G401 (cell line): ENCODE measurements around the gene DCDC2B. TPM values are rescaled to one million over a fixed set of nuclear protein-coding genes. Genes with fewer than 3 reads are reported as not detected.
A peak's percentile ranks its signal among the peaks of the same experiment; 100 is the strongest.
"Not testable (repeated sequence)": the region's sequence is repeated elsewhere in the genome, so short reads cannot be mapped to it uniquely, and the experiment has no call there.

Source experiments
- DNase-seq: peaks from one replicate; pipeline ENCODE4 v3.0.0-alpha.2; 2015; ENCODE audit warnings: low spot score
- in situ Hi-C: cut with HindIII; loops from 2 replicates; pipeline ENCODE4 v1.10.0; 2016; ENCODE audit warnings: low sequenced_read_pairs, mixed read lengths
- total RNA-seq: library from RNA; depleted of rRNA; stranded (reverse); fragments of >200 nt; shearing (Covaris generic); gene quantifications from 2 replicates; pipeline ENCODE4 v1.2.3, GENCODE V29; 2014; rRNA removed

DCDC2B gene
- total RNA-seq, result not detected in 2 replicates

DNA sequence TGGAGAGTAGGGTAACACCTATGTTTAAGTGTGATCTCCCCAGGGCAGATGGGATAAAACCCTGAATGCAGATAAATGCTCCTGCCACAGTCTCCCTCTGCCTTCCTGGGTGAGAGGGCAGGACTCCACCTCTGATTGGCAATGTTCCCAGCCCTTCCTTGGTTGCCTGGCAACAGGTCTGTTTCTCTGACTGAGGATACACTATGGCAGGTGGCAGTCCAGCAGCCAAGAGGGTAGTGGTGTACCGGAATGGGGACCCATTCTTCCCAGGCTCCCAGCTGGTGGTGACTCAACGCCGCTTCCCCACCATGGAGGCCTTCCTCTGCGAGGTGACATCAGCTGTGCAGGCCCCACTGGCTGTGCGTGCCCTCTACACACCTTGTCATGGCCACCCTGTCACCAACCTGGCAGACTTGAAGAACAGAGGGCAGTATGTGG, at the start of gene DCDC2B:
TSS of gene DCDC2B (plus strand) at position 199 of the 438 bp plus-strand sequence. CDS start at position 204, 5 bp downstream.
- in situ Hi-C loops, result no loop called here
- peak; percentile 61 for DNase-seq

GRCh38 chr1:32159189-32159588, 49.7 kb upstream of the DCDC2B start:
- no peak for DNase-seq
- in situ Hi-C loops, result no loop called here

DNA sequence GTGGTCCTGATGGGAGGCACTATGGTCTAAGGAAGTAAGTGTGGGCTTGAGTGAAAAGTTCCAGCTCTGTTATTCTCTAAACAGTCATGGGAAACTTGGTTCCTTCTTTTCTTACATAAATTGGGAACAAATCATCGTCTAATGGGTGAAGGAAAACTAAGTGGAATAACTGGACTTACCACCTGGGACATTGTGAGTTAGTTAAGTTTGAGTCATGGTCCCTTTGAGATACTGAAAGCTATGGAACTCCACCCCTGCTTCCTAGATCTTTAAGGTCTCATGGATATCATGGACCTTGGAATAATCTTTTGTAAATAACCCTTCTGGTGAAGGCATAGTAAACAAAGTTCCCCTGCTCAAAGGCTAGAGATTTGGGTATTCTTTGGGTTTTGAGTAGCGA, 45.5 kb upstream of the DCDC2B start:
- in situ Hi-C loops, result no loop called here
- no peak for DNase-seq

DNA sequence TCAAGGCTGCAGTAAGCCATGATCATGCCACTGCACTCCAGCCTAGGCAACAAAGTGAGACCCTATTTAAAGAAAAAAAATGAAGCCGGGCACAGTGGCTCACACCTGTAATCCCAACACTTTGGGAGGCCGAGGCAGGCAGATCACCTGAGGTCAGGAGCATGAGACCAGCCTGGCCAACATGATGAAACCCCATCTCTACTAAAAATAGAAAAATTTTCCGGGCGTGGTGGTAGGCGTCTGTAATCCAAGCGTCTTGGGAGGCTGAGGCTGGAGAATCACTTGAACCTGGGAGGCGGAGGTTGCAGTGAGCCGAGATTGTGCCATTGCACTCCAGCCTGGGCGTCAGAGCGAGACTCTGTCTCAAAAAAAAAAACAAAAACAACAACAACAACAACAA, 43.3 kb upstream of the DCDC2B start:
- DNase-seq, in situ Hi-C loops: not testable (repeated sequence)

GRCh38 chr1:32170991-32171390, 37.9 kb upstream of the DCDC2B start:
- DNase-seq, result no peak
- in situ Hi-C loops, result no loop called here

GRCh38 chr1:32172621-32173245, 36.2 kb upstream of the DCDC2B start:
- in situ Hi-C loops, result no loop called here
- no peak for DNase-seq

DNA sequence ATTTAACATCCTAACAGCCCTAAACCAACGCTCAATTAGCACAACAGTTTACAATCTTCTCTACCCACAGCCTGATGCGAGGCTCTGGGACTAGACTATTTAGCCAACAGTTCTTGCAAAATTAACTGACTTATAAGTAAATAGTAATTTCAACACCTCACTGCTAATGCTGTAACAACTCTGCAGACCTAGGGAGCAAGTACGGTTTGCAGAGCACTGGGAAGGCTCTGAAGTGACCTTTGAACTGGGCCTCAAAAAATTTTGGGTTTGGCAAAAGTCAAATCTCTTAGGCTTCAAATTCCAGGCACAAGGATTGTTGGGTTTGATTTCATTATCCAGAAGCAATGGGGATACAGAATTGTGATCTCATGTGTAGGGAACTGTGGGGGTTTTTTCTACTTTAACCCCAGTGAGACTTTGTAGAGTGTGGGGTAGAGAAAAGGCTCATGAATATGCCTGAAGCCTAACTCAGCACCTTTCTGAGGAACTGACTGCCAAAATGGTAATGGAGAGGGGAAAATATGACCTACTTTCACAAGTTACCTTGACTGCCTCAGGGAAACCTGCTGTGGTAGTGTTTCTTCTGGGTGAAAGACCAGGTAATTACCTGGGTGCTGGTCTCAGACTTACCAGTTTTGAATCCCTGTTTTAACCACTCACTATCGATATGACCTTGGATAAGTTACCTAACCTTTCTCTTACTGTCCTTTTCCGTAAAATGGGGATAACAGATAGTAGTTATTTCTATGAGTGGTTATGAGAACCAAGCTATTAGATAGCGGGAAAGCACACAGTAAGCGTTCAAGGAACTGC, 30.3 kb upstream of the DCDC2B start:
- in situ Hi-C loops, result no loop called here
- DNase-seq, result no peak

- no peak for DNase-seq
- in situ Hi-C loops, result no loop called here
Observed at GRCh38 chr1:32179193-32179442, 29.8 kb upstream of the DCDC2B start.

- in situ Hi-C loops, result no loop called here
- peak; percentile 90 for DNase-seq
Observed at GRCh38 chr1:32179443-32180185, 29.3 kb upstream of the DCDC2B start, which contains the start of gene TXLNA. TSS of gene TXLNA (plus strand) at chr1:32179675. CDS start at chr1:32180346, 671 bp downstream.

- DNase-seq, result peak; percentile 38
- in situ Hi-C loops, result no loop called here
Observed at GRCh38 chr1:32180186-32181060, 28.5 kb upstream of the DCDC2B start.

- no peak for DNase-seq
- in situ Hi-C loops, result no loop called here
Observed at GRCh38 chr1:32181065-32181464, 27.8 kb upstream of the DCDC2B start.

DNA sequence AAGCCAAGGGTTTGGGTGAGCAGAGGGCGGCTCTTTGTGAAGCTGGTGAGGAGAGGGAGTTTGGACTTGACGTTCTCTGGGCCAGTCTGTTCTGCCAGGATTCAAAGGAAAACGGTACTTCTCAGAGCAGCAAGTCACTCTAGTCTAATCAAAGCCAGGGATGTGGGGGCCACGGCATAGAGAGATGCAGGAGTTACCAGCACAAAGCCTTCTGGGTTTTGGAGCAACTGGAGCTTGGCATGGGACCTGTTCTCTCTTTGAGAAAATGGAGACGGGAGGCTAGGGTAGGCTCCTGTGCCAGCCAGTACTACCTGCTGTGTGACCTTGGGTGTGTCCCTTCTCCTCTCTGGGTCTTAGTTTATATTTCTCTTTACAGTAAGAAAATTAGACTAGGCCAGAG, 27.3 kb upstream of the DCDC2B start:
- in situ Hi-C loops, result no loop called here
- DNase-seq, result no peak

DNA sequence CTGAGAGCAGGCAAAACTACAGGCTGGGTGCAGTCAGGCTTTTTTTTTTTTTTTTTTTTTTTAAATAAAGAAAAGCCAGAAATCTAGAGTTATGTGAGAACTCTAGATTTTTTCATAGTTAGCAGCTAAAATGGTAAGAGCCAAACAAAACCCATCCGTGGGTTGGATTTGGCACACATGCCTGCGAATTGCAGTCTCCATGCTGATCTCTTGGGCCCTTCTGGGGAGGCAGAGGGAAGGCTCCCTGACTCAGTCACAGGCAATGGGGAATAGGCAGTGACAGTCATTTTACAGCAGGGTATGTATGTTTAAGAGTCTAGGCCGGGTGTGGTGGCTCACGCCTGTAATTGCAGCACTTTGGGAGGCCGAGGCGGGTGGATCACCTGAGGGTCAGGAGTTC, 26.8 kb upstream of the DCDC2B start:
- in situ Hi-C loops, result no loop called here
- DNase-seq, result no peak

DNA sequence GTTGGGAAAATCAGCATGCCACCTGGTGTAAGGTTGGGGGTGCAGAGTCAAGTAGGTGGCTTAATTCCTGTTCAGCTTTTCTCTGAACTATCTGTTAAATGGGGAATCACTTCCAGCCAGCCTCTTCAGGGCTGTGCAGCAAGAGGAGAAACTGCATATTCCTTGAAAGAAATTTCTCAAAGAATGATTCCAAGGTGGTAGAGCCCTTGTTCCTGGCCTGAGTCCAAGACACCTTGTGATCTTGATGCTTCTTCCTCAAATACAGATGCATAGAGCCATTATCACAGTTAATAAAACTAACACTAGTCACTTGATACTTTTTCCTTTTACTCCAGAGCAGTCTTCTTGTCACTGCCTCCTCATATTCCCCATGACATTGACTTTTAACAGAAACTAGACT, 24.2 kb upstream of the DCDC2B start:
- in situ Hi-C loops, result no loop called here
- DNase-seq, result no peak

DNA sequence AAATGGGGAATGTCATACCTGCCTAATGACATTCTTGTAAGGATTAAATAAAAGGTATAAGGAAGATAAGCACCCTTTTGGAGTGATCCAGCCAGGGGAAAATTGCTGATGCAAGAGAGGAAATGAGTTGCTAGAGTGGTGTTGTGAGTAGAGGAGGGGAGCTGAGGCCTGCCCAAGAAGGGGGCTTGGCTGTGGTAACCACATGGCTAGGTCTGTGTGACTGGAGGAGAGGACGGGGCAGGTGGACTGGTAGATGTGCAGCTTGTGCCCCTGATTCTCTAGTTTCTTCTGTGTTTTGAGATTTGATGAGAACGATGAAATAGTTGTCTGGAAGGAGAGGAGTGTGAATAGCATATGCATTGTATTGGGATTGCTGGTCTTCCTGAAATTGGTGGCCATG, 22.8 kb upstream of the DCDC2B start:
- in situ Hi-C loops, result no loop called here

DNA sequence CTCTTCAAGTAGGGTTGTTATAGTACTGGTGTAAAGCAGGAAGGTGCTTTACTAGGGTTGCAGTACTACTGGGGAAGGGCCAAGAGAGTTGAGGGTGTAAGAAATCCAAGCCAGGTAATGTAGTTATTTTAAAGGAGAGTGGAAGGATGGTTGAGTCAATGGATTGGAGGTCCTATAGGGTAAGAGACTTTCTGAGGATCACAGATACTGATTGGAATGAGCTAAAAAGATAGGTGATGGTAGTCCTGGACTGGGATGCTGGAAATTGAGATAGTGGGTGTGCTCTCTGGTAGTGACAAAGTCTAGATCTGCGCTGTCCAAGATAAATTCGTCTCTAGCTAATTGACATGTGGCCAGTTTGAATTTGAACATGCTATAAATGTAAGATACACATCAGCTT, 22.4 kb upstream of the DCDC2B start:
- in situ Hi-C loops, result no loop called here
- no peak for DNase-seq

More for the DNA sequence above, 22.8 kb upstream of the DCDC2B start:
- no peak for DNase-seq

- in situ Hi-C loops, result no loop called here
- no peak for DNase-seq
Observed at GRCh38 chr1:32187850-32188249, 21.0 kb upstream of the DCDC2B start.

DNA sequence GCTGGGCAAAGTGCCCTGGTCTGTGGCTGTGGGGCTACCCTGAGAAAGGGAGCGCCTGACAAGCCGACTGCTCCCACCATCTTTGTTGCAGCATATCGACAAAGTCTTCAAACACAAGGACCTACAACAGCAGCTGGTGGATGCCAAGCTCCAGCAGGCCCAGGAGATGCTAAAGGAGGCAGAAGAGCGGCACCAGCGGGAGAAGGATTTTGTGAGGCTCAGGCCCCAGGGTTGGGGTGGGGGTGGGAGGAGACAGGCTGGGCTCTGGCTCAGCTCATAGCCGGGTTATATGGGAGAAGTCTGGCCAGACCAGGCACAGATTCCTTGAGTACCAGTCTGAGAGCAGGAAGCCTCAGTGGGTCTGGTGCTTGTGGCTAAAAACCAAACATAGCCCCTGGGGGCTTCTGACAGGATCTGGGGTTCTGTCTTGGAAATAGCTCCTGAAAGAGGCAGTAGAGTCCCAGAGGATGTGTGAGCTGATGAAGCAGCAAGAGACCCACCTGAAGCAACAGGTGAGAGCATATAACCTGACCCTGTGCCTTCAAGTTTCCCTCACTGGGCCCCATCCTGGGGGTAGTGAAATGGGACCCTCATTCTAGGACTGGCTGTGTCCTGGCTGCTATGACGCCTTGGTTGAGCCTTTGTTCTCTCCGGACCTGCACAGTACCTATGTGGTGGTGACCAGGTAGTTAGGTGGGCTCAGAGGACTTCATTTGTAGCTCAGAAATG, 16.5 kb upstream of the DCDC2B start:
- no peak for DNase-seq
- in situ Hi-C loops, result no loop called here

DNA sequence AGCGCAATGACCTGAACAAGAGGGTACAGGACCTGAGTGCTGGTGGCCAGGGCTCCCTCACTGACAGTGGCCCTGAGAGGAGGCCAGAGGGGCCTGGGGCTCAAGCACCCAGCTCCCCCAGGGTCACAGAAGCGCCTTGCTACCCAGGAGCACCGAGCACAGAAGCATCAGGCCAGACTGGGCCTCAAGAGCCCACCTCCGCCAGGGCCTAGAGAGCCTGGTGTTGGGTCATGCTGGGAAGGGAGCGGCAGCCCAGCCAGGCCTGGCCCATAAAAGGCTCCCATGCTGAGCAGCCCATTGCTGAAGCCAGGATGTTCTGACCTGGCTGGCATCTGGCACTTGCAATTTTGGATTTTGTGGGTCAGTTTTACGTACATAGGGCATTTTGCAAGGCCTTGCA, 13.9 kb upstream of the DCDC2B start:
- no peak for DNase-seq
- in situ Hi-C loops, result no loop called here
